CD4-positive, alpha-beta T cell treated with Interleukin-12 subunit alpha and Interleukin-12 subunit beta, for 1 hour (primary cell): ENCODE data around the gene AP3B1.
"Not testable (repeated sequence)": the region's sequence is repeated elsewhere in the genome, so short reads cannot be mapped to it uniquely, and the experiment has no call there.

Source experiments
- DNase-seq: peaks from one replicate; pipeline ENCODE4 v3.0.0-alpha.2; 2020

Gene AP3B1

GRCh38 chr5:78060421-78060820, 234.1 kb downstream of the AP3B1 start:
- DNase-seq = no peak

- DNase-seq = no peak
Measured at GRCh38 chr5:78058625-78059024, 235.9 kb downstream of the AP3B1 start.

DNA sequence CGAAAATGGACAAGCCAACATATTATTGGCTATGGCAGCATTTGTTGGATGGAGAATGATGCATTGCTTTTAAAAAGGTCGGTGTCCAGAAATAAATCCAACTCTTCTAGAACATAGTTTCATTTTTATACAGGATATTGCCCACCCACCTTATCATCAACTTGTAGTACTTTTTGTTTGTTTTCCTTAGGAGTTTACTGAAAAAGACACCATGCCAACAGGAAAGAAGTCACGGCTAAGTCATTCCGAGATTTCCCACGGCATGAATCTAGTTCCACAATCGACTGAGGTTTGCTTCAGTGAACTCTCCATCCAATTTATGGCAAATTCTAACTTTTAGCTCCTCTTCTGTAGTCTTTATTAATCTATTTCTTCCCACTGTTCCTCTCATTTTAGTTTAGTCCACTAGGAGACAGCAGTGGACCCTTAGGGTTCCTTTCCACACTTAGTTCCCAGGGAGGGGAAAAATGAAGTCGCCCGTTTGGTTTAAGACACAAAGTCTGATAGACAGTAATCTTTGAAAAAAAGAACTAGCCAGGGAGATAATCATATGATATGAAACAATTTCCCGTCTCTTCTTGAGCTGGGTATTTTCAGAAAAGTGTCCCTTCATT, 237.5 kb downstream of the AP3B1 start:
- DNase-seq = no peak

GRCh38 chr5:78056053-78056452, 238.4 kb downstream of the AP3B1 start:
- no peak for DNase-seq

DNA sequence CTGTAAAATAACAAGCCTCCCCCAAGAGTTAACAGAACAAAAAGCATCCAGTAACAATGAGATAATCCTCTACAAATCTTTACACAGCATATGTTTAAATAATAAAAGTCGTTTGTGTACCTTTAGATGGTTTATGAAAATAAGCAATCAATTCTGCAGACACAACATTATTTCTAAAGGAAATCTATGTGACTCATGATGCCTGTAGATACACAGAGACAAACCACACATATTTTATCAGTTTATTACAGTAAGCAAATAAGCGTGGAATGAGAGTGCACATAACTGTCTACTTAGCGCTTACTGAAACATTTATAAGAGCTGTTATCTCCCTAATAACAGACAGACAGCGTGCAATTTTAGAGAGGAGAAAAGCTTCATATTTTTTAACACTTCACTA, 243.6 kb downstream of the AP3B1 start:
- DNase-seq = no peak

- not testable (repeated sequence) for DNase-seq
Measured at GRCh38 chr5:78046823-78047222, 247.7 kb downstream of the AP3B1 start.

DNA sequence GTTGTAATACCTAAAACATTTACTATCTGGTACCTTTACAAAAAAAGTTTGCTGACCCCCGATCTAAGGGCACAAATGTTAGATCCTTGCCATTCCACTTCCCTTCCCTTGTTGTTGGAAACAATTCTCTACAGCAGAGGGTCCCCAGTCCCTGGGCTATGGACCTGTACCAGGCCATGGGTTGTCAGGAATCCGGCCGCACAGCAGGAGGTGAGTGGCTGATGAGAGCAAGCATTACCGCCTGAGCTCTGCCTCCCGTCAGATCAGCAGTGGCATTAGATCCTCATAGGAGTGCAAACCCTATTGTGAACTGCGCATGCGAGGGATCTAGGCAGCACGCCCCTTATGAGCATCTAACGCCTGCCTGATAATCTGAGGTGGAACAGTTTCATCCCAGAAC, 248.5 kb downstream of the AP3B1 start:
- no peak for DNase-seq

- no peak for DNase-seq
Measured at GRCh38 chr5:78041805-78042204, 252.7 kb downstream of the AP3B1 start.

DNA sequence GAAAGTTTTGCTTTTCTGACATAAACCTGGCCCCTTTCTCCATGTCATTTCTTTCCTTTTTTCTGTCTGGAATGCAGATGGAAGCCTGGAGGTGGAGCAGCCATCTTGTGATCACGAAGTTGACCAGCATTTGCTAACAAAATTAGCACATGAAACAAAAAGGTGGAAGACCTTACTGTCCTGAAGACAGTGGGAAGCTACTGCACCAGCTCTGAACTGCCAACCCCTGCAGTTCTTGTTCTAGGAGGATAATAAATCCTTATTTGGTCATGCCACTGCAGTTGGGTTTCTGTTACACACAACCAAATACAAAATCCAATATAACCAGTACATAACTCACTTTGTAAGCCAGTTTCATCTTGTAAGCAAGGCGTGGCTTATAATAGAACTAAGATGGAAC, 269.0 kb downstream of the AP3B1 start:
- no peak for DNase-seq

DNA sequence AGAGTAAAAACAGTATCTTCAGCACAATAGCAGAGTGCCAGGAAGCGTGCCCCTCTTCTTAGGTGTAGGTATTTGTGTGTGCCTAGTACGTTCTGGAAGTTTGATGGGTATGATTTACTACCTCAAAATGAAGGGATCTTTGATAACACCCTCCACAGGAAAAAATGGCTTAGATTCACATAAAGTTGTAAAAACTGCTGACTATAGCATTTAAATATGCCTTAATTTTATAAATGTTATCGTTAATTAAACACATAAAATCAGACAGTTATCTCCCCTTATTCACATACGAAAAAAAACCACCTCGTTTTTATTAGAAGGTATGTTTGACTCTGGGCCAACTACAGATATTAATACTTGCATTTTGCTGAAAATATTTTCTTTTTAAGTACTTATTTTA, 274.8 kb downstream of the AP3B1 start:
- DNase-seq = no peak

DNA sequence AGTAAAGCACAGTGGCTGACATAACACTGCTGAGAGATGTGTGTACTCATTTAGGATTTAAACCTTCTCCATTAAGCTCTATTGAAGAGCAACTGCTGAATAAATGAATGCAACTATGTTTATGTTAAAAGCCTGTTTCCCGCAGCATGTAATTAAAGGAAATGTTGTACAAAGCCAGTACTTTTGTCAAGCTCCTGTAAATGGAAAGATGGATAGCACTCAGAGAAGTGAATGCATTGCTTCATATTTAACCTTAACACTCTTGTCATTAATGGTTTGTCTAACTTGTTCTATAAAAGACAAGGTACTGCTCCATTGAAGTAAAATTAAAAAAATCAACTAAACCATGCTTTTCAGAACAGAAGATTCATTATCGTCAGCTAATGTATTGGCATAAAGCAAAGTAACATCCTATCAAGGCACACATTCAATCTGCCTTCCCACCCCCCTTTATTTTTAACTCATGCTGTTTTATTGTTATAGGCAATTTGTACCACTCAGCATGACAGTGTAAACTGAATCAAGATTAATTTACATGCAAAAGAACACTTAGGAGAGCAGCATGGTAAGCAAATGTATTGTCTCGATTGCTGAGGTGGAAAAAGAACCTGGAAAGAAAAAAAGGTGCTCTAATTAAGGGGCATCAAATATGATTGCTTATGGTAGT, 277.5 kb downstream of the AP3B1 start:
- DNase-seq = no peak

DNA sequence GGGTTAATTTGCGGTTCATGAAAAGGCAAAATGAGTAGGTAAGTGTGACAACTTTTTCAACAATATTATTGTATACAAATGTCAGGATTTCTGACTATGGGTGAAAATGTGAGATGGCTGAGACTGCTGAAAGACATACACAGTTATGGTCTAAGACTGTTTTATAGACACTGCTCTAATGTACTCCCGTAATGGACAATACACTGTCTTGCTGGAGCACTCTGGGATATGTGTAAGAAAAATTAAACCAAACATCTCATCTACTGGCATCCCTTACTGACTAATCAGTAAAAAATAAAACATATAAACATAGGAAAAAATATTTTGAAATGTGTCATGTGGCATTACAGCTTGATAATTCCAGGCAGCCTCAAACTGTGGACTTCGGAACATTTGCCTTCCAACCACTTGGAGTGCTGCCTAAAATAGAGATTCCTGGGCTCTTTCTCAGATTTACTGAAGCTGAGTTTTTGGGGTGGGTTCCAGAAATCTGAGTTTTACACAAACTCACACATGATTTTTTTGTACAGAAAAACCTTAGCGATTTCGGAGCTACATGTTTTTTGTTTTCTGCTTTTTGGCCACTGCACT, 284.5 kb downstream of the AP3B1 start:
- DNase-seq = no peak

DNA sequence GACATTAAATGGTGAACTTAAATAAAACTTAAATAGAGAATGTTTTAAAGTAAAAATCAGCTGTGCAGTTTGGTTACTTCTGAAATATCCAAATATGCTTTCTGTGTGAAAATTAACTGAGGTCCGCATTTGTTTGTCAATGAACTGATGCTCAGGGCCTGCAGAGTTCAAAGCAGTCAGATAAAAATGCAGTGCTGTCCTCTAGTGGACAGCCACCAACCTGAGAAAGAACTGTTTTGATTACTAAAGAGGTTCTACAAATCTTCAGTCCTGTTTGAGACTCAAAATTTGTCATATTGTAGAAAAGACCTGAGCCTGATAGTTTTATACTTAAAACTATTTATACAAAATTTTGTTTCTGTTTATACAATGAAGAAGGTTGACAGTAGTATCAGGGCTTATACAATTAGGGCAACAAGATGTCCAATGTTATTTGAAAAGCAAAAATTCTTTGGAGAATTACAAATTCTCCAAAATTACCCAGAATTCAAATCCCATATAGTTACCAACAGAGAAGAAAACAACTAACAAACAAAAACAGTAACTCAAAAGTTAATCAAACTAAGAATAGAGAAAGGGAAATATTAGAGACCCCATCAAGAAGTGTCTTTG, 286.0 kb downstream of the AP3B1 start:
- peak; percentile 3 for DNase-seq

DNA sequence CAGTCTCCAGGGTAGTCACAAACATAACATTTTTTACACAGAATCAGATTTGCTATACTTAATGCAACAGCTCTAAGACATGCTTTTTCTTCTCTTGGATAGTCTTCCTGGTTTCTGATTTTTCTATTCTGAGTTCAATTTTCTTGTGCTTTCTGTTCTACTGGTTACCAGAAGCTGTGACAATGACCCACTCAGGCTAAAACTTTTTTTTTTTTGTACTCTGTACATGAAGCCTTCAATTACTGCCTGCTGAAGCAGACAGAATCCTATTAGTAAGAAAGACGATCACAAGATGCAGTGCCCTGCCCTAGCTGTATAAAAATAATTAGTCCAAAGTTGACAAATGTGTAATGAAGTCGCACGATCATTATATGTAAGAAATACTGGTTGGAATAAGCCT, 287.3 kb downstream of the AP3B1 start:
- DNase-seq = no peak

GRCh38 chr5:78006449-78006848, 288.0 kb downstream of the AP3B1 start:
- DNase-seq = no peak

DNA sequence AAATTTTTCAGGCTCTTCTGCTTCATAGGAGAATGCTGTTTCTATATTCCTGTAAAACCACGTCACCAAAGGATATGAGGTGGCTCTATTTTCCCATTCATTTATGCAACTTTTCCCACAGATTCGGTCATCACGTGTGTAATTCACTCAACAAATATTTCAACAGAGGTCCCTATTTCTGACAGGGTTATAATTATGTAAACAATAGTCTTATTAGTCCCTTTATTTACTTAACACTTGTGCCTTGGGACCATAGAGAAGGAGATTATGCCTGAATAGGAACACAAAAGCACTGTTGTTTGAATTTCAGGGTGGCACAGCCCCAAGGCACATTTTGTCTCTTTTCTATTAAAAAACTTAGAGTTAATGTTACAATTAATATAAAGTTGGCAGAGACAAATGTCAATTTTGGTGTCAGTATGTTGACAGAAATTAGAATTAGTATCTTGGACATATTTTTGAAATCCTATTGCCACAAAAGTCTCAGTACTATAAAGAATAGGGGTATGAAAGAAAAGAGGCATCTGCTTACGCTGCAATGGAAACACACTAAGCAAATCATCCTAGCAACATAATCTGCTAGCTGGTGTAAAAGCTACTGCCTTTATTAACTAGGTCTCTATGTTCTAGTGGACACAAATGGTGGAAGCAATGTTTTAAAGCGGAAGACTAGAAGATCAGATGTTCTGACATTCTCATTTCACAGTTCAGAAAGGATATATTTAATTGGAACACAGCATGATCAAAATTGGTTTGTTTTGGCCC, 289.3 kb downstream of the AP3B1 start:
- no peak for DNase-seq

- DNase-seq = no peak
Measured at GRCh38 chr5:78004559-78004958, 289.9 kb downstream of the AP3B1 start.

- no peak for DNase-seq
Measured at GRCh38 chr5:78003919-78004318, 290.6 kb downstream of the AP3B1 start.

GRCh38 chr5:78003450-78003849, 291.0 kb downstream of the AP3B1 start:
- no peak for DNase-seq

- no peak for DNase-seq
Measured at GRCh38 chr5:78002690-78003089, 291.8 kb downstream of the AP3B1 start.

DNA sequence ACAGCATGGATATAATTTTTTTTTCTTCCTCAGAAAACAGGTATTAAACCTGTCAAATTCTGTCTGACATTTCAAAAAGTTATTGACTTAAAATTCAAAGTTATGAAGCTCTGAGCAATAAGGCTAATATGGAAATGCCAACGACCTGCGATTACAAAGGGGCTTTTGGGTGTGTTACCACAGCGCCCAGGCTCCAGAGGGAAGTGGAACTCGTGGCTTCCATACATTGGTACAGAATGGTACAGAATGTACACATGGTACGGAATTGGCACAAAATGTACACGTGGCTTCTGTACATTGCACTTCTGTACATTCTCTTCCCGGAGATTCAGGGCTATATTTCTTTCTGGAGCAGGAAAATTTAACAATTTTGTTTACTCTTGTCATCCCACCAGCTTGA, 293.3 kb downstream of the AP3B1 start:
- DNase-seq = no peak

DNA sequence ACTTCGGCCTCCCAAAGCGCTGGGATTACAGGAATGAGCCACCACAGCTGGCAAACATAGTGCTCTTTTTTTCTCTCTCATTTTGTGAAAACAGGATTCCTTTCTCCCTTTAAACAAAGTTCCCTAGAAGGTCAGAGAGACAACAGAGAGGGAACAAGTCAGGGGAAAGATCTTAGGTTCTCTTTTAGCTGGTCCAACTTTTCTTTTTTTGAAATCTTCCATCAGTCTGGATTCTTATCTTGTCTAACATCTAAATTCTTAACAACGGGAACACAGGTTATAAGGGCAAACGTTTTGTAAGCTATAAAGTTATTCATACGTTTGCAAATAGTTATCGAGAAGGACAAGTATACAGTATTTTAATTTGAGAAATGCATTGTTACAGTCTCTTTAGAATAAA, 294.3 kb downstream of the AP3B1 start:
- DNase-seq = no peak

DNA sequence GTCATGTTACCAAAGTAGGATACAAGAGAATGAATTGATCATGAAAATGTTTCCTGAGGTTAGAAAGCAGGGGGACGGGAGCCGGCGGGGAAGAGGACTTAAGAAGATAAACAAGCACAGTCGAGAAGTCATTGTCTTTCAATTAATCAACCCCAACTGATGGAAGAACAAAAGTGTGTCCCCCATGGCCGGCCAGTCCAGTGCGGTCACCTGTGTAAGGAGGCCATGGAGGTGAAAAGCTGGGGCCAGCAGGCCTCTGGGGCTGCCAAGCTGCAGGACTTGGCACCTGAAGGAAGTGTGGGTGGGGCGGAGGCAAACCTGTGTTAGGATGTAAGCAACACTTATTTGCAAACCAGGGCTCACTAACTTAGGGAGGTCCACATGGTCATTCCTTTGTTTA, 295.1 kb downstream of the AP3B1 start:
- no peak for DNase-seq

DNA sequence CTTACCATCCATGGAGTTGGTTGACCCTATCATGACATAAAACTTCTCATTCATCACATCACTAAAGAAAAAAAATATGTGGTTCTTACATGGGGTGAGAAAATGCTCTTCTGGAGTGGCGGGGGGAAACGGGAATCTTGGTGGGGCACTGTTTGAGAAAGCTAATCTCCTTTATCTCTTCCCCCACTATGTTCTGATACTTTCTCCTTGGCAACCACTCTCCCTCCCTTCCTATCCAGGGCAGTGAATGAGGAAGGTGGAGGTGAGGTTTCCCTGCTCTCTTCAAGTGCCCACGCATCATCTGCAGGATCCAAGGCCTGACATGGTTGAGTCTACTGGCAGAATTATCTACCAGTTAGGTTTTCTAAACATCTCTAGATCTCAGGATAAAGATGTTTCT, 297.6 kb downstream of the AP3B1 start:
- no peak for DNase-seq
